Bronchial epithelial cell (primary cell): Measurements from ENCODE around the gene HVCN1. TPM values are rescaled to one million over a fixed set of nuclear protein-coding genes. Genes with fewer than 3 reads are reported as not detected.

Experiments used
- DNase-seq: peaks from one replicate; pipeline ENCODE4 v3.0.0-alpha.2; 2010; ENCODE audit warnings: low read depth
- FAIRE-seq: peaks from 2 replicates; lab custom pipeline; 2011; peaks lifted over from hg19 to GRCh38; lab: Jason Lieb, UNC
- H3K27me3 ChIP-seq: 2 replicates; pipeline ENCODE4 v1.5.1; 2011; ENCODE audit warnings: low read length; ENCODE audit not compliant: control insufficient read depth, insufficient read depth
- H3K36me3 ChIP-seq: 2 replicates; pipeline ENCODE4 v1.5.1; 2011; ENCODE audit warnings: low read length; ENCODE audit not compliant: control insufficient read depth, insufficient read depth
- H3K4me3 ChIP-seq: 2 replicates; pipeline ENCODE4 v1.5.1; 2011; ENCODE audit warnings: mild to moderate bottlenecking, low read depth, low read length, control low read depth
- CTCF ChIP-seq: IDR thresholded peaks from 2 replicates; pipeline ENCODE4 v1.5.1; 2011; ENCODE audit warnings: mild to moderate bottlenecking, moderate library complexity, low read length, control low read depth, inconsistent platforms; ENCODE audit not compliant: insufficient read depth, severe bottlenecking
- total RNA-seq: library from RNA; depleted of rRNA; stranded (reverse); fragments of >200 nt; gene quantifications from 2 replicates; pipeline ENCODE4 v1.2.1, GENCODE V29; 2014

Gene HVCN1
- total RNA-seq, 1 donor from 2014 or later: 0.53 TPM

GRCh38 chr12:110689281-110690126 is 589 bp upstream of the HVCN1 start:
- no peak for TF ChIP-seq CTCF
- Histone ChIP-seq H3K36me3 (no peaks in the 10 kb centered on the region), H3K4me3 (peak overlapping the region; percentile 37), H3K27me3 (peaks cover 2% of the 10 kb centered on the region)
- DNase-seq: peak; percentile 37
- FAIRE-seq: no peak

GRCh38 chr12:110687396-110688169 is 1.3 kb downstream of the HVCN1 start:
- DNase-seq (no peak), FAIRE-seq (no peak)
- TF ChIP-seq CTCF: no peak
- Histone ChIP-seq H3K36me3 (no peaks in the 10 kb centered on the region), H3K4me3 (no peak overlapping the region), H3K27me3 (peaks cover 2% of the 10 kb centered on the region)

GRCh38 chr12:110686294-110686903 is 2.5 kb downstream of the HVCN1 start:
- H3K36me3 ChIP-seq: no peaks in the 10 kb centered on the region
- no peak overlapping the region for H3K4me3 ChIP-seq
- DNase-seq (no peak), FAIRE-seq (no peak)
- TF ChIP-seq CTCF: no peak
- H3K27me3 ChIP-seq: peaks cover 2% of the 10 kb centered on the region

GRCh38 chr12:110684312-110684836 is 4.5 kb downstream of the HVCN1 start:
- no peak for TF ChIP-seq CTCF
- DNase-seq: no peak
- Histone ChIP-seq H3K4me3 (no peak overlapping the region), H3K27me3 (peaks cover 2% of the 10 kb centered on the region), H3K36me3 (no peaks in the 10 kb centered on the region)
- FAIRE-seq: no peak

GRCh38 chr12:110683888-110684287 is 5.0 kb downstream of the HVCN1 start:
- no peaks in the 10 kb centered on the region for H3K36me3 ChIP-seq
- no peak for DNase-seq
- H3K4me3 ChIP-seq: no peak overlapping the region
- no peak for FAIRE-seq
- H3K27me3 ChIP-seq: peaks cover 2% of the 10 kb centered on the region
- no peak for TF ChIP-seq CTCF
